HEK293 (cell line): Measurements from ENCODE around the gene ZNF672.

Experiments
- CTCF ChIA-PET: fragments of 350-600 bp; formaldehyde crosslinking; extraction: SDS; loops from one replicate; lab custom pipeline; 2021; ENCODE audit warnings: antibody characterized with exemption; lab: Yijun Ruan, JAX
- POLR2A ChIA-PET: fragments of 300-600 bp; formaldehyde crosslinking; extraction: SDS; loops from one replicate; lab custom pipeline; 2020; ENCODE audit warnings: antibody characterized with exemption, inconsistent platforms; lab: Yijun Ruan, JAX
- H3K27ac ChIP-seq: fragments of 200-500 bp; sonication (Bioruptor generic); 2 replicates; pipeline ENCODE4 v1.5.1; 2014; ENCODE audit warnings: low read depth, low read length, control low read depth, inconsistent platforms; ENCODE audit errors: extremely low read depth
- H3K36me3 ChIP-seq, 2 experiments: fragments of 200-500 bp in 1 of 2; sonication (Bioruptor generic) in 1 of 2; 1 replicate in 1 of 2; 2 replicates in 1 of 2; pipeline ENCODE4 v1.5.1; 2014 to 2017; ENCODE audit warnings: inconsistent platforms in 2 of 2, low read length in 2 of 2; ENCODE audit not compliant: control insufficient read depth in 2 of 2, insufficient read depth in 1 of 2
- H3K4me1 ChIP-seq: fragments of 200-500 bp; sonication (Bioruptor generic); 2 replicates; pipeline ENCODE4 v1.5.1; 2014; ENCODE audit warnings: mild to moderate bottlenecking, low read length, inconsistent platforms; ENCODE audit not compliant: control insufficient read depth, insufficient read depth
- H3K4me3 ChIP-seq: 2 replicates; pipeline ENCODE4 v1.5.1; 2011; ENCODE audit warnings: low read depth, mild to moderate bottlenecking, control low read depth, low read length, moderate library complexity
- H3K9me3 ChIP-seq: fragments of 200-500 bp; sonication (Bioruptor generic); 2 replicates; pipeline ENCODE4 v1.5.1; 2014; ENCODE audit warnings: low read depth, low read length, inconsistent platforms; ENCODE audit not compliant: control insufficient read depth, insufficient read depth
- BCL11A ChIP-seq: fragments of 450-650 bp; formaldehyde crosslinking; IDR thresholded peaks from 2 replicates; pipeline ENCODE4 v1.5.1; 2016; ENCODE audit warnings: low read depth, missing biosample characterization, missing genetic modification characterization
- EGR2 ChIP-seq: fragments of 450-650 bp; formaldehyde crosslinking; IDR thresholded peaks from 2 replicates; pipeline ENCODE4 v1.5.1; 2016; ENCODE audit warnings: low read depth, missing biosample characterization, missing genetic modification characterization
- IKZF3 ChIP-seq: fragments of 450-650 bp; IDR thresholded peaks from 2 replicates; pipeline ENCODE4 v1.5.0; 2018; ENCODE audit warnings: missing biosample characterization, mild to moderate bottlenecking, missing genetic modification characterization, moderate library complexity
- SALL2 ChIP-seq: fragments of 450-650 bp; formaldehyde crosslinking; IDR thresholded peaks from 2 replicates; pipeline ENCODE4 v1.5.0; 2017; ENCODE audit warnings: missing biosample characterization, mild to moderate bottlenecking, missing genetic modification characterization, borderline replicate concordance
- SP2 ChIP-seq: fragments of 450-650 bp; formaldehyde crosslinking; IDR thresholded peaks from 2 replicates; pipeline ENCODE4 v1.5.1; 2016; ENCODE audit warnings: missing biosample characterization, missing genetic modification characterization
- YY1 ChIP-seq: fragments of 450-650 bp; formaldehyde crosslinking; IDR thresholded peaks from 2 replicates; pipeline ENCODE4 v1.5.1; 2018; ENCODE audit warnings: missing biosample characterization, missing genetic modification characterization
- ZBTB20 ChIP-seq: fragments of 450-650 bp; formaldehyde crosslinking; IDR thresholded peaks from 2 replicates; pipeline ENCODE4 v1.5.1; 2016; ENCODE audit warnings: missing biosample characterization, missing genetic modification characterization
- ZFHX2 ChIP-seq: fragments of 450-650 bp; formaldehyde crosslinking; conservative IDR thresholded peaks from 2 replicates; pipeline ENCODE4 v1.5.1; 2016; ENCODE audit warnings: missing biosample characterization, missing genetic modification characterization
- ZNF302 ChIP-seq: fragments of 450-650 bp; formaldehyde crosslinking; IDR thresholded peaks from 2 replicates; pipeline ENCODE4 v1.5.1; 2016; ENCODE audit warnings: missing biosample characterization, missing genetic modification characterization, low read depth
- ZNF37A ChIP-seq: fragments of 450-650 bp; IDR thresholded peaks from 2 replicates; pipeline ENCODE4 v1.5.1; 2018; ENCODE audit warnings: missing biosample characterization, missing genetic modification characterization
- ZNF426 ChIP-seq: fragments of 450-650 bp; formaldehyde crosslinking; IDR thresholded peaks from 2 replicates; pipeline ENCODE4 v1.5.1; 2017; ENCODE audit warnings: missing biosample characterization, missing genetic modification characterization, mild to moderate bottlenecking, inconsistent platforms, moderate library complexity
- ZNF433 ChIP-seq: fragments of 450-650 bp; formaldehyde crosslinking; IDR thresholded peaks from 2 replicates; pipeline ENCODE4 v1.5.1; 2016; ENCODE audit warnings: missing biosample characterization, missing genetic modification characterization, low read depth
- ZNF549 ChIP-seq: fragments of 450-650 bp; IDR thresholded peaks from 2 replicates; pipeline ENCODE4 v1.5.1; 2018; ENCODE audit warnings: missing biosample characterization, missing genetic modification characterization, mild to moderate bottlenecking, inconsistent platforms, moderate library complexity
- ZNF561 ChIP-seq: fragments of 450-650 bp; IDR thresholded peaks from 2 replicates; pipeline ENCODE4 v1.5.1; 2018; ENCODE audit warnings: missing biosample characterization, missing genetic modification characterization, borderline replicate concordance
- ZNF621 ChIP-seq: fragments of 450-650 bp; formaldehyde crosslinking; IDR thresholded peaks from 2 replicates; pipeline ENCODE4 v1.5.1; 2017; ENCODE audit warnings: missing biosample characterization, missing genetic modification characterization
- ZNF664 ChIP-seq: fragments of 450-650 bp; formaldehyde crosslinking; IDR thresholded peaks from 2 replicates; pipeline ENCODE4 v1.5.1; 2016; ENCODE audit warnings: missing biosample characterization, missing genetic modification characterization
- ZNF830 ChIP-seq: fragments of 450-650 bp; IDR thresholded peaks from 2 replicates; pipeline ENCODE4 v1.5.0; 2018; ENCODE audit warnings: missing biosample characterization, missing genetic modification characterization, low read depth, mild to moderate bottlenecking, moderate library complexity
- TF ChIP-seq, protein P1 (sequence below): fragments of 450-650 bp; formaldehyde crosslinking; IDR thresholded peaks from 2 replicates; pipeline ENCODE4 v1.5.1; 2016; ENCODE audit warnings: missing biosample characterization, missing genetic modification characterization, borderline replicate concordance
- TF ChIP-seq, protein P2 (sequence below): fragments of 450-650 bp; formaldehyde crosslinking; IDR thresholded peaks from 2 replicates; pipeline ENCODE4 v1.5.1; 2017; ENCODE audit warnings: missing biosample characterization, missing genetic modification characterization
- TF ChIP-seq, protein P3 (sequence below): fragments of 450-650 bp; formaldehyde crosslinking; IDR thresholded peaks from 2 replicates; pipeline ENCODE4 v1.5.1; 2016; ENCODE audit warnings: missing biosample characterization, missing genetic modification characterization, low read depth
- TF ChIP-seq, protein P4 (sequence below): IDR thresholded peaks from 2 replicates; pipeline ENCODE4 v1.6.1; 2011; ENCODE audit warnings: mild to moderate bottlenecking, low read depth, low read length, borderline replicate concordance

The ZNF672 gene

DNA sequence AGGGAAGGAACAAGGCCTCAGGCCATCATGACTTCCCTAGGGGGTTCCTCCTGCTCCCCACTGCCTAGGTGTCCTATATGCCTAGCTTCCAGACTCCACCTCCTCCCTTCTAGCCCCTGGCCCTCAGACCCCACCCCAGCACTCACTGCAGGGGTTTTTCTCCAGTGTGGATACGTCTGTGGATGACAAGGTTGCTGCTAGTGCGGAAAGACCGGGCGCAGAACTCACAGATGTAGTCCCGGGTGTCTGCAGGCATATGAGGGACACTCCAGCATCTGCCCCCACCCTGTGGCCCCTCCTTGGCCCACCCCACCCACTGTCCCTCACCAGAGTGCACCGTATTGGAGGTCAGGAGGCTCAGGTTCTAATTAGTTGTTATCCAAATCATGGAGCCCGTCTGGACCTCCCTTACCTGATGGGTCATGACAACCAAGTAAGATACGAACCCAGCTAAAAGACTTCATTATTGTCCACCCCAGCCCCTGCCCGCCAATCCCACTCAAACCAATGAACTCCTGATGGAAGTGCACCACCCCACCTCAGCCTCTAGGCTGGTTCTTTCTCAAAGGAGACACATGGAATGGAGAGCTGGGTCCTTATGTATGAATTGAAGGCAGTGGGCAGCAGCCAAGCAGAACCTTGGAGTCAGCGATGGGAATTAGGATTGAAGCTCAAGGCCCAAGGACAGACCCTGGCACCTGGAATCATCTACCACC, 12.7 kb downstream of the ZNF672 start:
- ChIA-PET POLR2A (no interaction called here), CTCF (interaction anchor here (0.7 kb wide), 1 partner anchor 53 kb away, joined by 4 read pairs; no protein-coding TSS in a partner anchor)
- TF ChIP-seq, protein P1, sequence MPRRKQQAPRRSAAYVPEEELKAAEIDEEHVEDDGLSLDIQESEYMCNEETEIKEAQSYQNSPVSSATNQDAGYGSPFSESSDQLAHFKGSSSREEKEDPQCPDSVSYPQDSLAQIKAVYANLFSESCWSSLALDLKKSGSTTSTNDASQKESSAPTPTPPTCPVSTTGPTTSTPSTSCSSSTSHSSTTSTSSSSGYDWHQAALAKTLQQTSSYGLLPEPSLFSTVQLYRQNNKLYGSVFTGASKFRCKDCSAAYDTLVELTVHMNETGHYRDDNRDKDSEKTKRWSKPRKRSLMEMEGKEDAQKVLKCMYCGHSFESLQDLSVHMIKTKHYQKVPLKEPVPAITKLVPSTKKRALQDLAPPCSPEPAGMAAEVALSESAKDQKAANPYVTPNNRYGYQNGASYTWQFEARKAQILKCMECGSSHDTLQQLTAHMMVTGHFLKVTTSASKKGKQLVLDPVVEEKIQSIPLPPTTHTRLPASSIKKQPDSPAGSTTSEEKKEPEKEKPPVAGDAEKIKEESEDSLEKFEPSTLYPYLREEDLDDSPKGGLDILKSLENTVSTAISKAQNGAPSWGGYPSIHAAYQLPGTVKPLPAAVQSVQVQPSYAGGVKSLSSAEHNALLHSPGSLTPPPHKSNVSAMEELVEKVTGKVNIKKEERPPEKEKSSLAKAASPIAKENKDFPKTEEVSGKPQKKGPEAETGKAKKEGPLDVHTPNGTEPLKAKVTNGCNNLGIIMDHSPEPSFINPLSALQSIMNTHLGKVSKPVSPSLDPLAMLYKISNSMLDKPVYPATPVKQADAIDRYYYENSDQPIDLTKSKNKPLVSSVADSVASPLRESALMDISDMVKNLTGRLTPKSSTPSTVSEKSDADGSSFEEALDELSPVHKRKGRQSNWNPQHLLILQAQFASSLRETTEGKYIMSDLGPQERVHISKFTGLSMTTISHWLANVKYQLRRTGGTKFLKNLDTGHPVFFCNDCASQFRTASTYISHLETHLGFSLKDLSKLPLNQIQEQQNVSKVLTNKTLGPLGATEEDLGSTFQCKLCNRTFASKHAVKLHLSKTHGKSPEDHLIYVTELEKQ (tag by site-specific recombination): no peak
- TF ChIP-seq, protein P2, sequence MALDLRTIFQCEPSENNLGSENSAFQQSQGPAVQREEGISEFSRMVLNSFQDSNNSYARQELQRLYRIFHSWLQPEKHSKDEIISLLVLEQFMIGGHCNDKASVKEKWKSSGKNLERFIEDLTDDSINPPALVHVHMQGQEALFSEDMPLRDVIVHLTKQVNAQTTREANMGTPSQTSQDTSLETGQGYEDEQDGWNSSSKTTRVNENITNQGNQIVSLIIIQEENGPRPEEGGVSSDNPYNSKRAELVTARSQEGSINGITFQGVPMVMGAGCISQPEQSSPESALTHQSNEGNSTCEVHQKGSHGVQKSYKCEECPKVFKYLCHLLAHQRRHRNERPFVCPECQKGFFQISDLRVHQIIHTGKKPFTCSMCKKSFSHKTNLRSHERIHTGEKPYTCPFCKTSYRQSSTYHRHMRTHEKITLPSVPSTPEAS (tag by site-specific recombination): no peak
- TF ChIP-seq ZNF302 (tag by site-specific recombination): no peak
- Histone ChIP-seq H3K4me3 (no peak overlapping the region), H3K4me1 (no peaks in the 10 kb centered on the region), H3K36me3 (peaks cover 0 to 97% of the 10 kb centered on the region in 2 experiments; a peak in 1 of 3 replicates), H3K9me3 (no peaks in the 10 kb centered on the region), H3K27ac (no peak overlapping the region)

DNA sequence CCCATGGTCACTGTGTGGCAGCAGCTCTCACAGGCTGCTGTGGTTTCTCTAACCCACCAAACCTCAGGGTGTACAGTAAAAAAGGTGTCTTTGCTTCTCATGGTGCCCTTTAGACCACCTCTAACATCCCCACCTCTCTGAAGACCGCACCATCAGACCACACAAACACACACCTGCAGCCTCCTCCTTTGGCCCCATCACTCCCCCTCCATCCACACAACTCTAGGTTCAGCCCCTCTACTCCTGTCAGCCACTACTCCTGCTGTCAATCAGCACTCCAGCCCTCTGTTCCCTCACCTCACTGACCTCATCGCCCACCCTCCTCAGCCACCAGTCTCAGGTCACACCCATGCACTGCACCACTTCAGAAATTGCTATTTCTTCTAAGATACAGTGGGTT, 13.4 kb downstream of the ZNF672 start:
- TF ChIP-seq SALL2 (tag by site-specific recombination) (no peak), ZBTB20 (tag by site-specific recombination) (no peak), ZNF830 (tag by site-specific recombination) (no peak), ZNF426 (tag by site-specific recombination) (no peak), ZFHX2 (tag by site-specific recombination) (no peak), YY1 (tag by site-specific recombination) (no peak), ZNF433 (no peak), EGR2 (no peak), BCL11A (no peak), SP2 (no peak), IKZF3 (no peak), ZNF549 (no peak), ZNF561 (tag by site-specific recombination) (no peak), ZNF37A (no peak), ZNF664 (tag by site-specific recombination) (no peak), ZNF621 (tag by site-specific recombination) (no peak)
- TF ChIP-seq, protein P3, sequence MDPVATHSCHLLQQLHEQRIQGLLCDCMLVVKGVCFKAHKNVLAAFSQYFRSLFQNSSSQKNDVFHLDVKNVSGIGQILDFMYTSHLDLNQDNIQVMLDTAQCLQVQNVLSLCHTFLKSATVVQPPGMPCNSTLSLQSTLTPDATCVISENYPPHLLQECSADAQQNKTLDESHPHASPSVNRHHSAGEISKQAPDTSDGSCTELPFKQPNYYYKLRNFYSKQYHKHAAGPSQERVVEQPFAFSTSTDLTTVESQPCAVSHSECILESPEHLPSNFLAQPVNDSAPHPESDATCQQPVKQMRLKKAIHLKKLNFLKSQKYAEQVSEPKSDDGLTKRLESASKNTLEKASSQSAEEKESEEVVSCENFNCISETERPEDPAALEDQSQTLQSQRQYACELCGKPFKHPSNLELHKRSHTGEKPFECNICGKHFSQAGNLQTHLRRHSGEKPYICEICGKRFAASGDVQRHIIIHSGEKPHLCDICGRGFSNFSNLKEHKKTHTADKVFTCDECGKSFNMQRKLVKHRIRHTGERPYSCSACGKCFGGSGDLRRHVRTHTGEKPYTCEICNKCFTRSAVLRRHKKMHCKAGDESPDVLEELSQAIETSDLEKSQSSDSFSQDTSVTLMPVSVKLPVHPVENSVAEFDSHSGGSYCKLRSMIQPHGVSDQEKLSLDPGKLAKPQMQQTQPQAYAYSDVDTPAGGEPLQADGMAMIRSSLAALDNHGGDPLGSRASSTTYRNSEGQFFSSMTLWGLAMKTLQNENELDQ (tag by site-specific recombination): no peak
- TF ChIP-seq, protein P4, sequence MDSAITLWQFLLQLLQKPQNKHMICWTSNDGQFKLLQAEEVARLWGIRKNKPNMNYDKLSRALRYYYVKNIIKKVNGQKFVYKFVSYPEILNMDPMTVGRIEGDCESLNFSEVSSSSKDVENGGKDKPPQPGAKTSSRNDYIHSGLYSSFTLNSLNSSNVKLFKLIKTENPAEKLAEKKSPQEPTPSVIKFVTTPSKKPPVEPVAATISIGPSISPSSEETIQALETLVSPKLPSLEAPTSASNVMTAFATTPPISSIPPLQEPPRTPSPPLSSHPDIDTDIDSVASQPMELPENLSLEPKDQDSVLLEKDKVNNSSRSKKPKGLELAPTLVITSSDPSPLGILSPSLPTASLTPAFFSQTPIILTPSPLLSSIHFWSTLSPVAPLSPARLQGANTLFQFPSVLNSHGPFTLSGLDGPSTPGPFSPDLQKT: no peak
- no peak overlapping the region for H3K4me3 ChIP-seq
- H3K4me1 ChIP-seq: no peaks in the 10 kb centered on the region
- ChIA-PET POLR2A (no interaction called here), CTCF (interaction anchor here (0.7 kb wide), 1 partner anchor 52 kb away, joined by 4 read pairs; no protein-coding TSS in a partner anchor)
- no peak overlapping the region for H3K27ac ChIP-seq
- peaks cover 0 to 97% of the 10 kb centered on the region in 2 experiments; a peak in 1 of 3 replicates for H3K36me3 ChIP-seq
- H3K9me3 ChIP-seq: no peaks in the 10 kb centered on the region
